Middle frontal gyrus (tissue), 1 donor: ENCODE results near the gene GALE.
"Not testable (repeated sequence)": the region's sequence is repeated elsewhere in the genome, so short reads cannot be mapped to it uniquely, and the experiment has no call there.

Experiments used
- DNase-seq: peaks from one replicate; pipeline ENCODE4 v3.0.0-alpha.2; 2015; ENCODE audit warnings: low spot score; ENCODE audit errors: extremely low spot score

GALE gene

GRCh38 chr1:23810818-23811540 lies 10.4 kb upstream of the GALE start:
- no peak for DNase-seq

- no peak for DNase-seq
These were observed 9.2 kb upstream of the GALE start for GRCh38 chr1:23809751-23810171.

GRCh38 chr1:23807453-23807852 lies 6.9 kb upstream of the GALE start:
- DNase-seq = no peak

GRCh38 chr1:23806280-23806679 lies 5.7 kb upstream of the GALE start:
- no peak for DNase-seq

- DNase-seq = no peak
These were observed 4.5 kb upstream of the GALE start for GRCh38 chr1:23805025-23805424.

GRCh38 chr1:23804183-23804835 lies 3.8 kb upstream of the GALE start:
- DNase-seq = no peak

- DNase-seq = no peak
These were observed 3.1 kb upstream of the GALE start for GRCh38 chr1:23803674-23804073.

GRCh38 chr1:23802809-23803342 lies 2.3 kb upstream of the GALE start:
- not testable (repeated sequence) for DNase-seq

GRCh38 chr1:23801876-23802275 lies 1.3 kb upstream of the GALE start:
- DNase-seq = no peak

- DNase-seq = no peak
These were observed 789 bp upstream of the GALE start for GRCh38 chr1:23801338-23801748.

GRCh38 chr1:23799570-23800399 lies 769 bp downstream of the GALE start:
- no peak for DNase-seq

- DNase-seq = no peak
These were observed 1.3 kb downstream of the GALE start for GRCh38 chr1:23799255-23799569.

GRCh38 chr1:23798662-23799142 lies 1.9 kb downstream of the GALE start:
- no peak for DNase-seq

GRCh38 chr1:23797478-23798448 lies 2.8 kb downstream of the GALE start:
- no peak for DNase-seq

- no peak for DNase-seq
These were observed 3.9 kb downstream of the GALE start for GRCh38 chr1:23796466-23797271.

GRCh38 chr1:23795676-23796465 lies 4.7 kb downstream of the GALE start:
- no peak for DNase-seq

- not testable (repeated sequence) for DNase-seq
These were observed 5.8 kb downstream of the GALE start for GRCh38 chr1:23794732-23795182.

- DNase-seq = no peak
These were observed 6.5 kb downstream of the GALE start for GRCh38 chr1:23793861-23794731.
